Activated CD4-positive, alpha-beta T cell treated with anti-CD3 and anti-CD28 coated beads for 4 hours (primary cell): ENCODE data around the gene ZDHHC14.

Source experiments
- DNase-seq, 2 donors: peaks; one replicate each; pipeline ENCODE4 v3.0.0-alpha.2; 2020

The ZDHHC14 gene

GRCh38 chr6:157653521-157653920 lies 272.5 kb downstream of the ZDHHC14 start:
- DNase-seq: no peak

GRCh38 chr6:157655139-157655538 lies 274.1 kb downstream of the ZDHHC14 start:
- no peak for DNase-seq

- no peak for DNase-seq
Measured at GRCh38 chr6:157656437-157656997, 275.5 kb downstream of the ZDHHC14 start.

- no peak for DNase-seq
Measured at GRCh38 chr6:157657754-157658153, 276.8 kb downstream of the ZDHHC14 start.

GRCh38 chr6:157658301-157658700 lies 277.3 kb downstream of the ZDHHC14 start:
- DNase-seq: no peak

GRCh38 chr6:157659536-157660271 lies 278.7 kb downstream of the ZDHHC14 start:
- no peak for DNase-seq

- no peak for DNase-seq
Measured at GRCh38 chr6:157660414-157660813, 279.4 kb downstream of the ZDHHC14 start.

- no peak for DNase-seq
Measured at GRCh38 chr6:157661652-157662051, 280.7 kb downstream of the ZDHHC14 start.

- no peak for DNase-seq
Measured at GRCh38 chr6:157663261-157663660, 282.3 kb downstream of the ZDHHC14 start.

- DNase-seq: no peak
Measured at GRCh38 chr6:157665180-157665579, 284.2 kb downstream of the ZDHHC14 start.

- DNase-seq: no peak
Measured at GRCh38 chr6:157666729-157667128, 285.7 kb downstream of the ZDHHC14 start.

- peak; percentile 53 to 66 for DNase-seq
Measured at GRCh38 chr6:157667211-157668008, 286.4 kb downstream of the ZDHHC14 start.

GRCh38 chr6:157668009-157668401 lies 287.0 kb downstream of the ZDHHC14 start:
- no peak for DNase-seq

- DNase-seq: no peak
Measured at GRCh38 chr6:157668713-157669112, 287.7 kb downstream of the ZDHHC14 start.

- DNase-seq: no peak
Measured at GRCh38 chr6:157669323-157669722, 288.3 kb downstream of the ZDHHC14 start.

GRCh38 chr6:157669747-157670216 lies 288.8 kb downstream of the ZDHHC14 start:
- DNase-seq: no peak

- DNase-seq: no peak
Measured at GRCh38 chr6:157670466-157671186, 289.6 kb downstream of the ZDHHC14 start.

GRCh38 chr6:157672726-157673412 lies 291.9 kb downstream of the ZDHHC14 start:
- no peak for DNase-seq

- DNase-seq: no peak
Measured at GRCh38 chr6:157673596-157673995, 292.6 kb downstream of the ZDHHC14 start.

GRCh38 chr6:157674061-157674460 lies 293.1 kb downstream of the ZDHHC14 start:
- DNase-seq: no peak

GRCh38 chr6:157675831-157676230 lies 294.8 kb downstream of the ZDHHC14 start:
- DNase-seq: no peak

GRCh38 chr6:157676241-157676640 lies 295.3 kb downstream of the ZDHHC14 start:
- no peak for DNase-seq
